T-helper 9 cell (primary cell): ENCODE results near the gene ZSWIM1.
"Not testable (repeated sequence)": the region's sequence is repeated elsewhere in the genome, so short reads cannot be mapped to it uniquely, and the experiment has no call there.

Experiments used
- DNase-seq: peaks from one replicate; pipeline ENCODE4 v3.0.0-alpha.2; 2020

ZSWIM1 gene

GRCh38 chr20:45890077-45890984 lies 9.3 kb downstream of the ZSWIM1 start:
- no peak for DNase-seq

- peak; percentile 74 for DNase-seq
These were observed 10.3 kb downstream of the ZSWIM1 start, which contains the start of the genes CTSA and NEURL2 for GRCh38 chr20:45890985-45891983. CTSA (plus strand) TSS chr20:45891335; CDS start chr20:45891569, 234 bp downstream. NEURL2 (minus strand) TSS chr20:45891208; CDS start chr20:45890991, 217 bp downstream.

GRCh38 chr20:45892049-45892825 lies 11.2 kb downstream of the ZSWIM1 start:
- no peak for DNase-seq

- DNase-seq: no peak
These were observed 11.9 kb downstream of the ZSWIM1 start for GRCh38 chr20:45892828-45893500.

GRCh38 chr20:45893831-45894230 lies 12.8 kb downstream of the ZSWIM1 start:
- no peak for DNase-seq

- DNase-seq: no peak
These were observed 13.8 kb downstream of the ZSWIM1 start for GRCh38 chr20:45894797-45895196.

GRCh38 chr20:45896641-45897161 lies 15.7 kb downstream of the ZSWIM1 start:
- no peak for DNase-seq

GRCh38 chr20:45897289-45897688 lies 16.3 kb downstream of the ZSWIM1 start:
- no peak for DNase-seq

GRCh38 chr20:45897692-45898091 lies 16.7 kb downstream of the ZSWIM1 start:
- DNase-seq: no peak

- DNase-seq: no peak
These were observed 17.3 kb downstream of the ZSWIM1 start for GRCh38 chr20:45898285-45898684.

- no peak for DNase-seq
These were observed 18.2 kb downstream of the ZSWIM1 start for GRCh38 chr20:45899046-45899835.

- DNase-seq: not testable (repeated sequence)
These were observed 20.3 kb downstream of the ZSWIM1 start for GRCh38 chr20:45901332-45901731.

- no peak for DNase-seq
These were observed 21.2 kb downstream of the ZSWIM1 start for GRCh38 chr20:45902199-45902701.

- DNase-seq: no peak
These were observed 23.8 kb downstream of the ZSWIM1 start for GRCh38 chr20:45904583-45905504.

GRCh38 chr20:45905505-45906079 lies 24.6 kb downstream of the ZSWIM1 start:
- DNase-seq: no peak

GRCh38 chr20:45907219-45907948 lies 26.4 kb downstream of the ZSWIM1 start:
- DNase-seq: no peak

- no peak for DNase-seq
These were observed 27.1 kb downstream of the ZSWIM1 start for GRCh38 chr20:45908084-45908483.

- no peak for DNase-seq
These were observed 28.3 kb downstream of the ZSWIM1 start for GRCh38 chr20:45909336-45909808.
